ENCODE measurements around the gene CENPM. TPM values are rescaled to one million over a fixed set of nuclear protein-coding genes. Genes with fewer than 3 reads are reported as not detected.

CENPM gene
- total RNA-seq, 1 experiment from 2014 or later = 39.8 TPM

GRCh38 chr22:41912338-41913039, 34.5 kb downstream of the CENPM start:
- ChIA-PET CTCF (no interaction called here), POLR2A (no interaction called here)
- no peak for ATAC-seq
- no TSS peak for BruUV-seq (replicated peaks)
- no peaks in the 10 kb centered on the region for H3K9me3 ChIP-seq (ENCODE audit: control insufficient read depth, insufficient read depth, low read depth, low read length)
- intact Hi-C loops (cut with micrococcal nuclease; ENCODE audit: unreplicated experiment) (no loop called here), in situ Hi-C loops (cut with HindIII; ENCODE audit: low pct_unique_long_range_greater_than_20kb, low sequenced_read_pairs) (no loop called here)
- H3K4me3 ChIP-seq (ENCODE audit: low read depth in 2 of 2, low read length in 2 of 2) = no peak overlapping the region
- H3K4me1 ChIP-seq (ENCODE audit: control insufficient read depth, insufficient read depth, low read length) = no peaks in the 10 kb centered on the region; the same call in 1 of the 2 replicates
- H3K27me3 ChIP-seq (ENCODE audit: control insufficient read depth, insufficient read depth, low read length) = no peaks in the 10 kb centered on the region
- H3K36me3 ChIP-seq (ENCODE audit: control insufficient read depth, insufficient read depth, low read length) = no peaks in the 10 kb centered on the region
- H3K27ac ChIP-seq (ENCODE audit: low read length) = no peak overlapping the region
- DNase-seq (ENCODE audit: low read depth, low spot score) = no peak
- TF ChIP-seq TCF7L2 (IDR thresholded peaks at IDR 0.05; ENCODE audit: low read depth, low read length) (no peak), POLR2AphosphoS5 (IDR thresholded peaks at IDR 0.05; ENCODE audit: low read depth, low read length) (no peak), SIN3A (IDR thresholded peaks at IDR 0.05; ENCODE audit: borderline replicate concordance, insufficient read depth, low read depth, low read length) (no peak)
- TF ChIP-seq, protein P1, sequence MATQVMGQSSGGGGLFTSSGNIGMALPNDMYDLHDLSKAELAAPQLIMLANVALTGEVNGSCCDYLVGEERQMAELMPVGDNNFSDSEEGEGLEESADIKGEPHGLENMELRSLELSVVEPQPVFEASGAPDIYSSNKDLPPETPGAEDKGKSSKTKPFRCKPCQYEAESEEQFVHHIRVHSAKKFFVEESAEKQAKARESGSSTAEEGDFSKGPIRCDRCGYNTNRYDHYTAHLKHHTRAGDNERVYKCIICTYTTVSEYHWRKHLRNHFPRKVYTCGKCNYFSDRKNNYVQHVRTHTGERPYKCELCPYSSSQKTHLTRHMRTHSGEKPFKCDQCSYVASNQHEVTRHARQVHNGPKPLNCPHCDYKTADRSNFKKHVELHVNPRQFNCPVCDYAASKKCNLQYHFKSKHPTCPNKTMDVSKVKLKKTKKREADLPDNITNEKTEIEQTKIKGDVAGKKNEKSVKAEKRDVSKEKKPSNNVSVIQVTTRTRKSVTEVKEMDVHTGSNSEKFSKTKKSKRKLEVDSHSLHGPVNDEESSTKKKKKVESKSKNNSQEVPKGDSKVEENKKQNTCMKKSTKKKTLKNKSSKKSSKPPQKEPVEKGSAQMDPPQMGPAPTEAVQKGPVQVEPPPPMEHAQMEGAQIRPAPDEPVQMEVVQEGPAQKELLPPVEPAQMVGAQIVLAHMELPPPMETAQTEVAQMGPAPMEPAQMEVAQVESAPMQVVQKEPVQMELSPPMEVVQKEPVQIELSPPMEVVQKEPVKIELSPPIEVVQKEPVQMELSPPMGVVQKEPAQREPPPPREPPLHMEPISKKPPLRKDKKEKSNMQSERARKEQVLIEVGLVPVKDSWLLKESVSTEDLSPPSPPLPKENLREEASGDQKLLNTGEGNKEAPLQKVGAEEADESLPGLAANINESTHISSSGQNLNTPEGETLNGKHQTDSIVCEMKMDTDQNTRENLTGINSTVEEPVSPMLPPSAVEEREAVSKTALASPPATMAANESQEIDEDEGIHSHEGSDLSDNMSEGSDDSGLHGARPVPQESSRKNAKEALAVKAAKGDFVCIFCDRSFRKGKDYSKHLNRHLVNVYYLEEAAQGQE (IDR thresholded peaks at IDR 0.05; ENCODE audit: insufficient read depth in 1 of 2, low read depth in 2 of 2, low read length in 1 of 2) = no peak
- TF ChIP-seq, protein P2, sequence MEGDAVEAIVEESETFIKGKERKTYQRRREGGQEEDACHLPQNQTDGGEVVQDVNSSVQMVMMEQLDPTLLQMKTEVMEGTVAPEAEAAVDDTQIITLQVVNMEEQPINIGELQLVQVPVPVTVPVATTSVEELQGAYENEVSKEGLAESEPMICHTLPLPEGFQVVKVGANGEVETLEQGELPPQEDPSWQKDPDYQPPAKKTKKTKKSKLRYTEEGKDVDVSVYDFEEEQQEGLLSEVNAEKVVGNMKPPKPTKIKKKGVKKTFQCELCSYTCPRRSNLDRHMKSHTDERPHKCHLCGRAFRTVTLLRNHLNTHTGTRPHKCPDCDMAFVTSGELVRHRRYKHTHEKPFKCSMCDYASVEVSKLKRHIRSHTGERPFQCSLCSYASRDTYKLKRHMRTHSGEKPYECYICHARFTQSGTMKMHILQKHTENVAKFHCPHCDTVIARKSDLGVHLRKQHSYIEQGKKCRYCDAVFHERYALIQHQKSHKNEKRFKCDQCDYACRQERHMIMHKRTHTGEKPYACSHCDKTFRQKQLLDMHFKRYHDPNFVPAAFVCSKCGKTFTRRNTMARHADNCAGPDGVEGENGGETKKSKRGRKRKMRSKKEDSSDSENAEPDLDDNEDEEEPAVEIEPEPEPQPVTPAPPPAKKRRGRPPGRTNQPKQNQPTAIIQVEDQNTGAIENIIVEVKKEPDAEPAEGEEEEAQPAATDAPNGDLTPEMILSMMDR (IDR thresholded peaks at IDR 0.05) = no peak

- no peak for TF ChIP-seq POLR2AphosphoS5 (IDR thresholded peaks at IDR 0.05; ENCODE audit: low read depth, low read length)
- TF ChIP-seq, protein P2 (IDR thresholded peaks at IDR 0.05) = no peak
- no peak for TF ChIP-seq TCF7L2 (IDR thresholded peaks at IDR 0.05; ENCODE audit: low read depth, low read length)
- TF ChIP-seq, protein P1 (IDR thresholded peaks at IDR 0.05; ENCODE audit: insufficient read depth in 1 of 2, low read depth in 2 of 2, low read length in 1 of 2) = no peak
- Histone ChIP-seq H3K27me3 (ENCODE audit: control insufficient read depth, insufficient read depth, low read length) (no peaks in the 10 kb centered on the region), H3K36me3 (ENCODE audit: control insufficient read depth, insufficient read depth, low read length) (no peaks in the 10 kb centered on the region), H3K4me1 (ENCODE audit: control insufficient read depth, insufficient read depth, low read length) (no peaks in the 10 kb centered on the region; the same call in 1 of the 2 replicates), H3K27ac (ENCODE audit: low read length) (no peak overlapping the region), H3K4me3 (ENCODE audit: low read depth in 2 of 2, low read length in 2 of 2) (no peak overlapping the region), H3K9me3 (ENCODE audit: control insufficient read depth, insufficient read depth, low read depth, low read length) (no peaks in the 10 kb centered on the region)
- DNase-seq (ENCODE audit: low read depth, low spot score) = no peak
- ChIA-PET POLR2A (no interaction called here), CTCF (no interaction called here)
- intact Hi-C loops (cut with micrococcal nuclease; ENCODE audit: unreplicated experiment) (no loop called here), in situ Hi-C loops (cut with HindIII; ENCODE audit: low pct_unique_long_range_greater_than_20kb, low sequenced_read_pairs) (no loop called here)
- ATAC-seq = no peak
- BruUV-seq (replicated peaks) = no TSS peak
Observed at GRCh38 chr22:41911001-41911611, 35.8 kb downstream of the CENPM start.

All from Panc1 (cell line).